PC-9 (cell line): ENCODE data around the gene CNKSR3. TPM values are rescaled to one million over a fixed set of nuclear protein-coding genes. Genes with fewer than 3 reads are reported as not detected.

Experiments
- BruUV-seq: library from RNA; stranded (reverse); fragments of 400-500 nt; replicated peaks from 2 replicates; lab custom pipeline; 2021; lab: Mats Ljungman, UMichigan
- CTCF ChIA-PET: fragments of 300-600 bp; sonication (Branson Sonifier 250); formaldehyde crosslinking; loops from one replicate; lab custom pipeline; 2022; ENCODE audit warnings: antibody characterized with exemption; lab: Charles Lee
- POLR2A ChIA-PET: fragments of 300-600 bp; sonication (Branson Sonifier 250); formaldehyde crosslinking; loops from one replicate; lab custom pipeline; 2022; ENCODE audit warnings: antibody characterized with exemption; ENCODE audit not compliant: unreplicated experiment; lab: Charles Lee
- DNase-seq, 2 experiments: peaks; one replicate each; pipeline versions ENCODE4 v3.0.0 to v3.0.0-alpha.2; 2015 to 2022; ENCODE audit warnings: mixed read lengths in 1 of 2
- H2AFZ ChIP-seq: fragments of 200-600 bp; sonication (generic); 2 replicates; pipeline ENCODE4 v1.8.1; 2017; ENCODE audit warnings: antibody characterized with exemption
- H3F3A ChIP-seq: fragments of 200-600 bp; sonication (generic); 2 replicates; pipeline ENCODE4 v1.8.1; 2017; ENCODE audit warnings: antibody characterized with exemption, mild to moderate bottlenecking, low read depth; ENCODE audit not compliant: insufficient read depth
- H3K27ac ChIP-seq: fragments of 200-600 bp; sonication (generic); 2 replicates; pipeline ENCODE4 v1.6.1; 2016; ENCODE audit warnings: mixed run types
- H3K27me3 ChIP-seq: fragments of 200-600 bp; sonication (generic); 2 replicates; pipeline ENCODE4 v1.6.1; 2016; ENCODE audit warnings: low read depth, mixed run types; ENCODE audit not compliant: insufficient read depth
- H3K36me3 ChIP-seq: fragments of 200-600 bp; sonication (generic); 2 replicates; pipeline ENCODE4 v1.6.1; 2016; ENCODE audit warnings: low read depth, mixed run types
- H3K4me1 ChIP-seq: fragments of 200-600 bp; sonication (generic); replicated peaks from 2 replicates; pipeline ENCODE4 v1.6.1; 2016; ENCODE audit warnings: mixed run types; ENCODE audit not compliant: insufficient read depth
- H3K4me2 ChIP-seq: fragments of 200-600 bp; sonication (generic); 2 replicates; pipeline ENCODE4 v1.6.1; 2017; ENCODE audit warnings: mixed run types
- H3K4me3 ChIP-seq: fragments of 200-600 bp; sonication (generic); 2 replicates; pipeline ENCODE4 v1.6.1; 2016; ENCODE audit warnings: mixed run types
- H3K79me2 ChIP-seq: fragments of 200-600 bp; sonication (generic); 2 replicates; pipeline ENCODE4 v1.6.1; 2017; ENCODE audit warnings: low read depth, mixed run types
- H3K9me2 ChIP-seq: fragments of 200-600 bp; sonication (generic); 2 replicates; pipeline ENCODE4 v1.8.1; 2017; ENCODE audit warnings: mild to moderate bottlenecking; ENCODE audit not compliant: insufficient read depth
- H3K9me3 ChIP-seq: fragments of 200-600 bp; sonication (generic); 2 replicates; pipeline ENCODE4 v1.8.1; 2016; ENCODE audit warnings: low read depth; ENCODE audit not compliant: insufficient read depth
- H4K20me1 ChIP-seq: fragments of 200-600 bp; sonication (generic); 2 replicates; pipeline ENCODE4 v1.8.1; 2017; ENCODE audit not compliant: insufficient read depth
- CTCF ChIP-seq: fragments of 200-600 bp; sonication (generic); conservative IDR thresholded peaks from 2 replicates; pipeline ENCODE4 v1.6.1; 2017; ENCODE audit warnings: mixed run types, antibody characterized with exemption, mild to moderate bottlenecking, moderate library complexity
- EZH2 ChIP-seq: fragments of 200-600 bp; sonication (generic); IDR thresholded peaks from 2 replicates; pipeline ENCODE4 v1.8.0; 2017; ENCODE audit warnings: antibody characterized with exemption, low read depth
- intact Hi-C: fragments of 100-400 bp; cut with micrococcal nuclease; formaldehyde crosslinking; loops from one replicate; pipeline ENCODE4 v1.10.0; 2022; ENCODE audit not compliant: unreplicated experiment
- total RNA-seq: library from RNA; stranded (reverse); gene quantifications from 2 replicates; pipeline ENCODE4 v1.2.3, GENCODE V29; 2021

CNKSR3 gene
- total RNA-seq, 1 experiment from 2014 or later: 4.7 TPM

GRCh38 chr6:154453329-154453728 lies 57.2 kb downstream of the CNKSR3 start:
- no peak overlapping the region for H2AFZ ChIP-seq
- no peaks in the 10 kb centered on the region for H3K4me1 ChIP-seq
- BruUV-seq: no TSS peak
- H3K36me3 ChIP-seq: no peaks in the 10 kb centered on the region
- H3K4me2 ChIP-seq: no peak overlapping the region
- no peak for DNase-seq
- 0 out of 2 replicates have a peak, but pooled peaks cover 6% of the 10 kb centered on the region for H3K9me3 ChIP-seq
- intact Hi-C loops: no loop called here
- TF ChIP-seq CTCF (no peak), EZH2 (no peak)
- H4K20me1 ChIP-seq: no peaks in the 10 kb centered on the region
- CTCF ChIA-PET: no interaction called here
- no peak overlapping the region for H3K4me3 ChIP-seq
- H3K27me3 ChIP-seq: no peaks in the 10 kb centered on the region
- no peaks in the 10 kb centered on the region for H3K79me2 ChIP-seq
- POLR2A ChIA-PET: no interaction called here
- no peaks in the 10 kb centered on the region for H3F3A ChIP-seq
- no peaks in the 10 kb centered on the region for H3K9me2 ChIP-seq
- H3K27ac ChIP-seq: no peak overlapping the region

GRCh38 chr6:154450498-154450897 lies 60.0 kb downstream of the CNKSR3 start:
- Histone ChIP-seq H3K36me3 (no peaks in the 10 kb centered on the region), H3K27me3 (no peaks in the 10 kb centered on the region), H2AFZ (no peak overlapping the region), H3K27ac (no peak overlapping the region), H3K79me2 (no peaks in the 10 kb centered on the region), H4K20me1 (no peaks in the 10 kb centered on the region), H3K9me3 (0 out of 2 replicates have a peak, but pooled peaks cover 6% of the 10 kb centered on the region), H3K4me2 (no peak overlapping the region), H3F3A (no peaks in the 10 kb centered on the region), H3K9me2 (no peaks in the 10 kb centered on the region), H3K4me1 (no peaks in the 10 kb centered on the region), H3K4me3 (no peak overlapping the region)
- BruUV-seq: no TSS peak
- no peak for DNase-seq
- CTCF ChIA-PET: no interaction called here
- POLR2A ChIA-PET: interaction anchor here (0.6 kb wide), 1 partner anchor 235 kb away, joined by 3 read pairs; no protein-coding TSS in a partner anchor
- TF ChIP-seq CTCF (no peak), EZH2 (no peak)
- intact Hi-C loops: no loop called here

- Histone ChIP-seq H3K79me2 (no peaks in the 10 kb centered on the region), H3K27me3 (no peaks in the 10 kb centered on the region), H3K9me3 (0 out of 2 replicates have a peak, but pooled peaks cover 6% of the 10 kb centered on the region), H2AFZ (no peak overlapping the region), H3F3A (no peaks in the 10 kb centered on the region), H3K36me3 (no peaks in the 10 kb centered on the region), H3K4me1 (no peaks in the 10 kb centered on the region), H3K4me2 (no peak overlapping the region), H4K20me1 (no peaks in the 10 kb centered on the region), H3K4me3 (no peak overlapping the region), H3K9me2 (no peaks in the 10 kb centered on the region), H3K27ac (no peak overlapping the region)
- no TSS peak for BruUV-seq
- CTCF ChIA-PET: no interaction called here
- TF ChIP-seq CTCF (no peak), EZH2 (no peak)
- DNase-seq: no peak
- POLR2A ChIA-PET: no interaction called here
- intact Hi-C loops: no loop called here
Measured at GRCh38 chr6:154448448-154449096, 61.9 kb downstream of the CNKSR3 start.
